Adrenal gland (tissue), 12 donors: ENCODE measurements around the gene ESR2. TPM values are rescaled to one million over a fixed set of nuclear protein-coding genes. Genes with fewer than 3 reads are reported as not detected.

Source experiments
- DNase-seq, 7 donors: peaks; one replicate each; pipeline ENCODE4 v3.0.0-alpha.2; 2019 to 2020
- H3K27ac ChIP-seq, 5 donors: fragments of 200-600 bp; sonication (generic) in 4 of 5; 1 replicate in 3 of 5; 2 replicates in 2 of 5; pipeline versions ENCODE4 v1.5.1 to v1.8.0; 2016 to 2020; ENCODE audit warnings: mild to moderate bottlenecking in 1 of 5
- H3K27me3 ChIP-seq: fragments of 200-600 bp; 2 replicates; pipeline ENCODE4 v1.8.0; 2021
- H3K36me3 ChIP-seq, 2 donors: fragments of 200-600 bp; replicated peaks in 1 of 2; 1 replicate in 1 of 2; 2 replicates in 1 of 2; pipeline versions ENCODE4 v1.5.1 to v1.8.0; 2018 to 2022
- H3K4me1 ChIP-seq, 2 donors: fragments of 200-600 bp; replicated peaks in 1 of 2; 1 replicate in 1 of 2; 2 replicates in 1 of 2; pipeline versions ENCODE4 v1.5.1 to v1.8.0; 2018 to 2021
- H3K4me3 ChIP-seq, 4 donors: fragments of 200-600 bp; sonication (generic) in 3 of 4; one replicate each; pipeline ENCODE4 v1.5.1; 2016 to 2018
- H3K9me3 ChIP-seq, 3 donors: fragments of 200-600 bp; sonication (generic) in 1 of 3; replicated peaks in 1 of 3; 1 replicate in 2 of 3; 2 replicates in 1 of 3; pipeline versions ENCODE4 v1.5.1 to v1.8.0; 2016 to 2021
- POLR2A ChIP-seq, 2 donors: fragments of 450-650 bp; IDR thresholded peaks; one replicate each; pipeline ENCODE4 v1.6.1; 2017; ENCODE audit warnings: antibody characterized with exemption in 2 of 2, mild to moderate bottlenecking in 2 of 2, moderate library complexity in 1 of 2
- WGBS, 4 donors: extraction: QIAGEN DNeasy Blood & Tissue Kit in 2 of 4; methylation state at CpG; one replicate each; pipeline versions ENCODE4 v1.1.5 to v1.1.7; 2013 to 2017; 5-methylcytosine and 5-hydroxymethylcytosine counted together
- intact Hi-C, 2 donors: fragments of 100-400 bp; cut with DNase I; formaldehyde crosslinking; loops; one replicate each; pipeline versions ENCODE4 v1.14.1 to v1.15.0; 2022 to 2023
- polyA plus RNA-seq, 3 donors: library from polyadenylated mRNA; stranded (reverse); fragments of 200-250 nt in 2 of 3; fragments of 350-450 nt in 1 of 3; fragmentation: Illumina TruSeq in 1 of 3; extraction: RNeasy Lipid Tissue Mini Kit (QIAGEN cat#74804) in 1 of 3; gene quantifications; one replicate each; pipeline ENCODE4 v1.2.3, GENCODE V29; 2013 to 2014
- total RNA-seq, 9 donors: library from RNA; depleted of rRNA in 4 of 9; stranded (reverse); fragments of >200 nt in 4 of 9; fragments of 120-200 nt in 1 of 9; fragmentation: NEBNext Ultra II Directional in 1 of 9; extraction: Animal tissue kit (Norgen Biotek cat#: 25700) in 1 of 9; gene quantifications; one replicate each; pipeline versions ENCODE4 v1.1.0 to v1.2.4, GENCODE V29; 2013 to 2023
- TF ChIP-seq, protein P1 (sequence below), 6 experiments: fragments of 450-650 bp in 4 of 6; fragments of 200-600 bp in 2 of 6; sonication (generic) in 1 of 6; IDR thresholded peaks; 1 replicate in 5 of 6; 2 replicates in 1 of 6; pipeline versions ENCODE4 v1.5.1 to v1.8.0; 2016 to 2021; ENCODE audit warnings: antibody characterized with exemption in 6 of 6, mild to moderate bottlenecking in 2 of 6, moderate library complexity in 1 of 6
- donor health status: healthy with polysubstance abuse.
- donor health status: Bipolar disorder and iron deficiency.
- donor health status: DM: yes; HTN: yes; CAD: no.
- donor health status: DM: no; HTN: no; CAD: no.
- donor health status: DM: no; HTN: no; CAD: no.
- donor health status: DM: yes; HTN: yes; CAD: no.

ESR2 gene
- total and polyA plus RNA-seq, 12 donors = 3.0 to 36.0 (median 18.8) TPM

DNA sequence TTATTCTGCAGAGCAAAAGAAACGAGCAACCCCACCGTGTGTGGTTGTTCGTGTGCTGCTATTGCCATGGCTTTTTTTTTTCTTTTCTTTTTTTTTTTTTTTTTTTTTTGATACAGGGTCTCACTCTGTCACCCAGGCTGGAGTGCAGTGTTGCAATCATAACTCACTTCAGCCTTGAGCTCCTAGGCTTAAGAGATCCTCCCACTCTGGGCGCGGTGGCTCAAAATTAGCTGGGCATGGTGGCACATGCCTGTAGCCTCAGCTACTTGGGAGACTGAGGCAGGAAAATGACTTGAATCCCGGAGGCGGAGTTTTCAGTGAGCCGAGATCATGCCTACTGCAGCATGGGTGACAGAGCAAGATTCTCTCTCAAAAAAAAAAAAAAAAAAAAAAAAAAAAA lies 144.2 kb downstream of the ESR2 start:
- Histone ChIP-seq H3K27ac (no peak overlapping the region), H3K4me1 (no peaks in the 10 kb centered on the region), H3K9me3 (no peaks in the 10 kb centered on the region), H3K27me3 (no peaks in the 10 kb centered on the region), H3K4me3 (no peak overlapping the region), H3K36me3 (no peaks in the 10 kb centered on the region)
- intact Hi-C loops = loop anchor here in 1 of 2 donors (10.0 kb wide), 2 partner anchors 45 to 145 kb away; partner anchors contain the start of gene ESR2
- TF ChIP-seq, protein P1, sequence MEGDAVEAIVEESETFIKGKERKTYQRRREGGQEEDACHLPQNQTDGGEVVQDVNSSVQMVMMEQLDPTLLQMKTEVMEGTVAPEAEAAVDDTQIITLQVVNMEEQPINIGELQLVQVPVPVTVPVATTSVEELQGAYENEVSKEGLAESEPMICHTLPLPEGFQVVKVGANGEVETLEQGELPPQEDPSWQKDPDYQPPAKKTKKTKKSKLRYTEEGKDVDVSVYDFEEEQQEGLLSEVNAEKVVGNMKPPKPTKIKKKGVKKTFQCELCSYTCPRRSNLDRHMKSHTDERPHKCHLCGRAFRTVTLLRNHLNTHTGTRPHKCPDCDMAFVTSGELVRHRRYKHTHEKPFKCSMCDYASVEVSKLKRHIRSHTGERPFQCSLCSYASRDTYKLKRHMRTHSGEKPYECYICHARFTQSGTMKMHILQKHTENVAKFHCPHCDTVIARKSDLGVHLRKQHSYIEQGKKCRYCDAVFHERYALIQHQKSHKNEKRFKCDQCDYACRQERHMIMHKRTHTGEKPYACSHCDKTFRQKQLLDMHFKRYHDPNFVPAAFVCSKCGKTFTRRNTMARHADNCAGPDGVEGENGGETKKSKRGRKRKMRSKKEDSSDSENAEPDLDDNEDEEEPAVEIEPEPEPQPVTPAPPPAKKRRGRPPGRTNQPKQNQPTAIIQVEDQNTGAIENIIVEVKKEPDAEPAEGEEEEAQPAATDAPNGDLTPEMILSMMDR (IDR thresholded peaks at IDR 0.05) = no peak
- no peak for TF ChIP-seq POLR2A (IDR thresholded peaks at IDR 0.05)
- peak; percentile 20 to 61 (median 49) for DNase-seq
- WGBS, 4 donors = 59 to 64% (median 62%) methylated on average over 8 of the region's 8 CpGs

- no peaks in the 10 kb centered on the region for H3K4me1 ChIP-seq
- no peak for DNase-seq
- H3K4me3 ChIP-seq = no peak overlapping the region
- WGBS, 4 donors = 80 to 90% (median 87%) methylated on average over 7 of the region's 7 CpGs
- H3K27me3 ChIP-seq = no peaks in the 10 kb centered on the region
- peaks cover 0 to 5% of the 10 kb centered on the region in 2 donors for H3K36me3 ChIP-seq
- intact Hi-C loops = loop anchor here in 1 of 2 donors (10.0 kb wide), 2 partner anchors 48 to 148 kb away; partner anchors contain the start of gene ESR2
- H3K27ac ChIP-seq = no peak overlapping the region
- TF ChIP-seq, protein P1 (IDR thresholded peaks at IDR 0.05) = no peak
- no peak for TF ChIP-seq POLR2A (IDR thresholded peaks at IDR 0.05)
- H3K9me3 ChIP-seq = no peaks in the 10 kb centered on the region
Observed at GRCh38 chr14:64147126-64147790, 146.9 kb downstream of the ESR2 start.

DNA sequence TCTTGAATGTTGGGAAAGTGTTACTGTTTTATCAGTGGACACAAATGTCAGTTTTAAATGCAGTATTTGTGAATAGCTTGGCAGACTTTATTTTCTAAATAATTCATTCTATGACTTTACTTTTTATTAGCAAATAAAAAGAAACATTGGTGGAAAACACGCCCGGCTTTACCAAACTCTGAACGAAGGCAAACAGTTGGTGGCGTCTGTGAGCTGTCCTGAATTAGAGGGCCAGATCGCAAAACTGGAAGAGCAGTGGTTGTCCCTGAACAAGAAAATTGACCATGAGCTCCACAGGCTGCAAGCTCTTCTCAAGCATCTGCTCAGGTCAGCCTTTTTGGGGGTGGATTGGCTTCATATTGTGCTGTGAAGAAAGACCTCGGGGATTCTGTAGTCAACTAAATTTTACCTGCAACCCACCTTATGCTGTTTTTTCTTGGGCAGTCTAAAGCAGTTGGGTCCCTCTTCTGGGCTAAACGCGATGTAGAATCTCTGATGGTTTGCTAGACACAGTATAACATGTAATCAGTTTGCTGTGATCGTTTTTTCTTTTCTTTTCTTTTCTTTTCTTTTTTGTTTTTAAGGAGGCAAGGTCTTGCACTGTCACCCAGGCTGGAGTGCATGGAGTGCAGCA lies 156.4 kb downstream of the ESR2 start:
- no peak for TF ChIP-seq POLR2A (IDR thresholded peaks at IDR 0.05)
- TF ChIP-seq, protein P1 (IDR thresholded peaks at IDR 0.05) = peak; percentile 29 to 67 (median 60)
- H3K36me3 ChIP-seq = peaks cover 0 to 8% of the 10 kb centered on the region in 2 donors
- 58 to 72% (median 64%) methylated on average over 9 of the region's 9 CpGs for WGBS, 4 donors
- H3K4me1 ChIP-seq = no peaks in the 10 kb centered on the region
- H3K9me3 ChIP-seq = no peaks in the 10 kb centered on the region
- H3K4me3 ChIP-seq = no peak overlapping the region
- no peak overlapping the region for H3K27ac ChIP-seq
- no peaks in the 10 kb centered on the region for H3K27me3 ChIP-seq
- intact Hi-C loops = loop anchor here in 1 of 2 donors (5.0 kb wide), 1 partner anchor 165 kb away; no protein-coding TSS in a partner anchor
- DNase-seq = peak; percentile 51 to 72 (median 65)

DNA sequence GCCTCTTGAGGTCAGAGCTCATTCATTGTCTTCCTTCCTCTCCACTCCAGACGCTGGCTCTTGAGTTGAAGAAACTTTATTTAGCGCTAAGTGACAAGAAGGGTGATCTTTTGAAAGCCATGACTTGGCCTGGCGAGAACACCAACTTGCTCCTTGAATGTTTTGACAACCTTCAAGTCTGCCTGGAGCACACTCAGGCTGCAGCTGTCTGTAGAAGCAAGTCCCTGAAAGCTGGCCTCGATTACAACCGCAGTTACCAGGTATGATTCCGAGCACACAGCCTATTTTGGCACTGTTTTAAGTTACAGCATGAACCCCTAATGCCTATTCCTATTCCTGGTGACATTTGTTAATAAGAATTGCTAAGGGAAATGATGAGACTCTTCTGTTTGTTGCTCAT lies 167.6 kb downstream of the ESR2 start:
- 91 to 94% (median 92%) methylated on average over 6 of the region's 6 CpGs for WGBS, 4 donors
- no peaks in the 10 kb centered on the region for H3K27me3 ChIP-seq
- TF ChIP-seq POLR2A (IDR thresholded peaks at IDR 0.05) = no peak
- TF ChIP-seq, protein P1 (IDR thresholded peaks at IDR 0.05) = no peak
- no peaks in the 10 kb centered on the region for H3K9me3 ChIP-seq
- DNase-seq = no peak
- H3K27ac ChIP-seq = no peak overlapping the region
- intact Hi-C loops = no loop called here
- H3K36me3 ChIP-seq = peaks cover 0 to 11% of the 10 kb centered on the region in 2 donors
- H3K4me1 ChIP-seq = no peaks in the 10 kb centered on the region
- no peak overlapping the region for H3K4me3 ChIP-seq
